K562 (cell line): ENCODE measurements around the gene KIF1A. TPM values are rescaled to one million over a fixed set of nuclear protein-coding genes. Genes with fewer than 3 reads are reported as not detected.

ENCODE experiments used
- ATAC-seq: fragments of 200-7000 bp; cut with Tn5 transposase; 3 replicates; pipeline ENCODE4 v1.9.1; 2020; ENCODE audit warnings: moderate library complexity
- BruUV-seq: library from RNA; stranded (reverse); fragments of 400-500 nt; replicated peaks from 2 replicates; lab custom pipeline; 2021; lab: Mats Ljungman, UMichigan
- CTCF ChIA-PET: fragments of 300-600 bp; formaldehyde crosslinking; extraction: SDS; loops from one replicate; lab custom pipeline; 2021; ENCODE audit warnings: low intra/inter-chr PET ratio; lab: Yijun Ruan, JAX
- POLR2A ChIA-PET: fragments of 300-600, 350-650 bp; sonication (Branson Sonifier 250); formaldehyde crosslinking; extraction: SDS; loops from one replicate; lab custom pipeline; 2021; ENCODE audit warnings: antibody characterized with exemption, inconsistent platforms; lab: Yijun Ruan, JAX
- DNase-seq, 4 experiments: peaks; one replicate each; pipeline versions ENCODE4 v3.0.0 to v3.0.0-alpha.2; 2011 to 2018; ENCODE audit warnings: low spot score in 3 of 4, mixed read lengths in 3 of 4; ENCODE audit errors: extremely low read depth in 1 of 4
- FAIRE-seq: peaks from 2 replicates; lab custom pipeline; 2011; peaks lifted over from hg19 to GRCh38; lab: Jason Lieb, UNC
- H2AFZ ChIP-seq: 2 replicates; pipeline ENCODE4 v1.6.0; 2011; ENCODE audit warnings: low read depth, low read length, control low read depth, inconsistent platforms
- H3K27ac ChIP-seq: fragments of 200-600 bp; 3 replicates; pipeline ENCODE4 v1.8.0; 2011; ENCODE audit warnings: low read depth, mild to moderate bottlenecking, control low read depth, inconsistent platforms, low read length, moderate library complexity, mixed read lengths; ENCODE audit errors: extremely low read depth
- H3K27me3 ChIP-seq, 2 experiments: fragments of 300-600 bp in 1 of 2; 2 replicates in 1 of 2; 3 replicates in 1 of 2; pipeline versions ENCODE4 v1.6.0 to v1.8.0; 2011; ENCODE audit warnings: inconsistent platforms in 2 of 2, low read length in 2 of 2, mild to moderate bottlenecking in 1 of 2, mixed read lengths in 1 of 2, moderate library complexity in 1 of 2; ENCODE audit not compliant: control insufficient read depth in 2 of 2, insufficient read depth in 2 of 2
- H3K36me3 ChIP-seq: fragments of 300-600 bp; 3 replicates; pipeline ENCODE4 v1.8.0; 2011; ENCODE audit warnings: mild to moderate bottlenecking, low read length, inconsistent platforms; ENCODE audit not compliant: control insufficient read depth, insufficient read depth
- H3K4me1 ChIP-seq, 2 experiments: fragments of 200-600 bp in 1 of 2; replicated peaks in 1 of 2; 2 replicates in 1 of 2; 3 replicates in 1 of 2; pipeline versions ENCODE4 v1.5.1 to v1.8.0; 2011; ENCODE audit warnings: inconsistent platforms in 2 of 2, low read length in 2 of 2, mild to moderate bottlenecking in 1 of 2, mixed read lengths in 1 of 2, moderate library complexity in 1 of 2; ENCODE audit not compliant: control insufficient read depth in 2 of 2, insufficient read depth in 2 of 2
- H3K4me2 ChIP-seq: 2 replicates; pipeline ENCODE4 v1.6.1; 2011; ENCODE audit warnings: low read length, control low read depth, inconsistent platforms, mixed read lengths; ENCODE audit not compliant: insufficient read depth
- H3K4me3 ChIP-seq: fragments of 200-600 bp; sonication (generic), shearing (Covaris generic); 2 replicates; pipeline ENCODE4 v1.5.1; 2016; ENCODE audit warnings: control low read depth, inconsistent platforms
- H3K79me2 ChIP-seq: fragments of 200-600 bp; 3 replicates; pipeline ENCODE4 v1.8.0; 2011; ENCODE audit warnings: low read length, inconsistent platforms; ENCODE audit not compliant: control insufficient read depth, insufficient read depth
- H3K9ac ChIP-seq, 2 experiments: 2 replicates each; pipeline versions ENCODE4 v1.6.0 to v1.6.1; 2011; ENCODE audit warnings: low read depth in 2 of 2, low read length in 2 of 2, control low read depth in 1 of 2, inconsistent platforms in 1 of 2, mild to moderate bottlenecking in 1 of 2, mixed read lengths in 1 of 2; ENCODE audit not compliant: insufficient read depth in 1 of 2
- H3K9me1 ChIP-seq: one replicate; pipeline ENCODE4 v1.6.0; 2011; ENCODE audit warnings: inconsistent platforms, mild to moderate bottlenecking, low read length, moderate library complexity; ENCODE audit not compliant: control insufficient read depth, insufficient read depth
- H3K9me3 ChIP-seq: replicated peaks from 2 replicates; pipeline ENCODE4 v1.5.1; 2011; ENCODE audit warnings: low read depth, low read length, inconsistent platforms; ENCODE audit not compliant: control insufficient read depth, insufficient read depth
- H4K20me1 ChIP-seq: replicated peaks from 2 replicates; pipeline ENCODE4 v1.6.1; 2011; ENCODE audit warnings: low read length, inconsistent platforms, mixed read lengths; ENCODE audit not compliant: control insufficient read depth, insufficient read depth
- CC2D1A ChIP-seq: fragments of 450-650 bp; IDR thresholded peaks from 2 replicates; pipeline ENCODE4 v1.6.1; 2017; ENCODE audit warnings: mild to moderate bottlenecking
- FOSL1 ChIP-seq: fragments of 200-800 bp; sonication (Bioruptor generic); conservative IDR thresholded peaks from 2 replicates; pipeline ENCODE4 v1.6.1; 2016; ENCODE audit warnings: missing genetic modification characterization, missing compliant biosample characterization
- NRF1 ChIP-seq, 2 experiments: fragments of 450-650 bp; IDR thresholded peaks in 1 of 2; conservative IDR thresholded peaks in 1 of 2; 2 replicates each; pipeline ENCODE4 v1.6.1; 2014; ENCODE audit warnings: mild to moderate bottlenecking in 2 of 2
- ZNF263 ChIP-seq: sonication (generic); formaldehyde crosslinking; IDR thresholded peaks from 2 replicates; pipeline ENCODE4 v1.8.0; 2022; ENCODE audit warnings: mild to moderate bottlenecking, missing genetic modification reagents, borderline replicate concordance
- WGBS: fragments of 100-300 bp; shearing (Covaris generic); methylation state at CpG from one replicate; pipeline ENCODE4 v1.1.6; 2016; ENCODE audit warnings: low coverage, mixed read lengths; ENCODE audit not compliant: insufficient coverage; ENCODE audit errors: missing lambda C conversion rate; 5-methylcytosine and 5-hydroxymethylcytosine counted together
- in situ Hi-C: fragments of 300-500 bp; cut with MboI; formaldehyde crosslinking; loops from 4 replicates; pipeline ENCODE4 v1.15.0; 2018; ENCODE audit warnings: inconsistent platforms, mixed read lengths
- intact Hi-C: fragments of 100-400 bp; cut with micrococcal nuclease; formaldehyde crosslinking; loops from 2 replicates; pipeline ENCODE4 v1.14.2; 2022
- polyA plus RNA-seq, 8 experiments: library from polyadenylated mRNA; depleted of rRNA in 4 of 8; stranded (reverse) in 5 of 8; unstranded in 3 of 8; fragments of >200 nt; fragmentation: Nextera tagmentation in 2 of 8; fragmentation: Illumina TruSeq in 1 of 8; extraction: Ambion mirVana in 2 of 8; extraction: Trizol in 1 of 8; gene quantifications; 2 replicates each; pipeline versions ENCODE4 v1.2.1 to v1.2.3, GENCODE V29; 2011 to 2014; ENCODE audit warnings: inconsistent platforms in 1 of 8, missing spikeins in 1 of 8
- total RNA-seq, 7 experiments: library from RNA; depleted of rRNA in 6 of 7; stranded (reverse); fragments of >200 nt in 6 of 7; fragmentation: Illumina TruSeq in 2 of 7; extraction: Trizol in 2 of 7; gene quantifications; 2 replicates each; pipeline versions ENCODE4 v1.2.1 to v1.2.3, GENCODE V29; 2011 to 2021; ENCODE audit warnings: low replicate concordance in 1 of 7
- TF ChIP-seq, protein P1 (sequence below): sonication (generic); formaldehyde crosslinking; IDR thresholded peaks from 2 replicates; pipeline ENCODE4 v1.8.0; 2022; ENCODE audit warnings: mild to moderate bottlenecking, missing genetic modification reagents
- TF ChIP-seq, protein P2 (sequence below): fragments of 450-650 bp; IDR thresholded peaks from 2 replicates; pipeline ENCODE4 v1.6.1; 2016
- TF ChIP-seq, protein P3 (sequence below): fragments of 250-450 bp; sonication (Bioruptor Pico); IDR thresholded peaks from 2 replicates; pipeline ENCODE4 v1.4.0; 2020; ENCODE audit warnings: mild to moderate bottlenecking, moderate library complexity, borderline replicate concordance
- TF ChIP-seq, protein P4 (sequence below): fragments of 450-650 bp; formaldehyde crosslinking; IDR thresholded peaks from 2 replicates; pipeline ENCODE4 v1.4.0; 2020; ENCODE audit warnings: mild to moderate bottlenecking, moderate library complexity

KIF1A gene
- total and polyA plus RNA-seq, 9 of the 15 experiments (the other 6 are each of a cell fraction or from before 2014, with no cell fraction given) = 0.07 to 1.4 (median 0.45) TPM; not detected in 2

DNA sequence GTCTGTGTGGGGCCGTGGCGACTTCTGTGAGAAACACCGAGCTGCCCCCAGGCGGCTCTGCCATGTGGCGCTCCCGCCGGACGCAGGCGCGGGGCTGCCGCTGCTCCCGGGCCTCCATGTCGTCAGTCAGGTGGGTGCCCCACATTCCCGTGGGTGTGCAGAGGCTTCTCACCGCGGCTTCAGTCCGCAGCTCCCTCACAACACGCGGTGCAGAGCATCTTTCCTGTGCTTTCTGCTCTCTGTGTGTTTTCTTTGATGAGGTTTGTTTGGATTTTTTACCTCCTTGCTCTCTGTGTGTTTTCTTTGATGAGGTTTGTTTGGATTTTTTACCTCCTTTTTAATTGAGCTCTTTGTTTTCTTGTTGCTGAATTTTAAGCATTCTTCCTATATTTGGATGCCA is 115.4 kb downstream of the KIF1A start:
- ChIA-PET CTCF (no interaction called here), POLR2A (no interaction called here)
- no peaks in the 10 kb centered on the region for H3K9me1 ChIP-seq
- H2AFZ ChIP-seq = no peak overlapping the region
- H3K4me3 ChIP-seq = no peak overlapping the region
- no peaks in the 10 kb centered on the region for H3K9me3 ChIP-seq
- H4K20me1 ChIP-seq = no peaks in the 10 kb centered on the region
- no peak overlapping the region for H3K9ac ChIP-seq
- H3K4me2 ChIP-seq = no peak overlapping the region
- in situ Hi-C loops = no loop called here
- H3K4me1 ChIP-seq = no peaks in the 10 kb centered on the region
- no peak for DNase-seq
- TF ChIP-seq, protein P1, sequence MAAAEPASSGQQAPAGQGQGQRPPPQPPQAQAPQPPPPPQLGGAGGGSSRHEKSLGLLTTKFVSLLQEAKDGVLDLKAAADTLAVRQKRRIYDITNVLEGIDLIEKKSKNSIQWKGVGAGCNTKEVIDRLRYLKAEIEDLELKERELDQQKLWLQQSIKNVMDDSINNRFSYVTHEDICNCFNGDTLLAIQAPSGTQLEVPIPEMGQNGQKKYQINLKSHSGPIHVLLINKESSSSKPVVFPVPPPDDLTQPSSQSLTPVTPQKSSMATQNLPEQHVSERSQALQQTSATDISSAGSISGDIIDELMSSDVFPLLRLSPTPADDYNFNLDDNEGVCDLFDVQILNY = no peak
- TF ChIP-seq, protein P2, sequence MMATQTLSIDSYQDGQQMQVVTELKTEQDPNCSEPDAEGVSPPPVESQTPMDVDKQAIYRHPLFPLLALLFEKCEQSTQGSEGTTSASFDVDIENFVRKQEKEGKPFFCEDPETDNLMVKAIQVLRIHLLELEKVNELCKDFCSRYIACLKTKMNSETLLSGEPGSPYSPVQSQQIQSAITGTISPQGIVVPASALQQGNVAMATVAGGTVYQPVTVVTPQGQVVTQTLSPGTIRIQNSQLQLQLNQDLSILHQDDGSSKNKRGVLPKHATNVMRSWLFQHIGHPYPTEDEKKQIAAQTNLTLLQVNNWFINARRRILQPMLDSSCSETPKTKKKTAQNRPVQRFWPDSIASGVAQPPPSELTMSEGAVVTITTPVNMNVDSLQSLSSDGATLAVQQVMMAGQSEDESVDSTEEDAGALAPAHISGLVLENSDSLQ = no peak
- TF ChIP-seq, protein P3, sequence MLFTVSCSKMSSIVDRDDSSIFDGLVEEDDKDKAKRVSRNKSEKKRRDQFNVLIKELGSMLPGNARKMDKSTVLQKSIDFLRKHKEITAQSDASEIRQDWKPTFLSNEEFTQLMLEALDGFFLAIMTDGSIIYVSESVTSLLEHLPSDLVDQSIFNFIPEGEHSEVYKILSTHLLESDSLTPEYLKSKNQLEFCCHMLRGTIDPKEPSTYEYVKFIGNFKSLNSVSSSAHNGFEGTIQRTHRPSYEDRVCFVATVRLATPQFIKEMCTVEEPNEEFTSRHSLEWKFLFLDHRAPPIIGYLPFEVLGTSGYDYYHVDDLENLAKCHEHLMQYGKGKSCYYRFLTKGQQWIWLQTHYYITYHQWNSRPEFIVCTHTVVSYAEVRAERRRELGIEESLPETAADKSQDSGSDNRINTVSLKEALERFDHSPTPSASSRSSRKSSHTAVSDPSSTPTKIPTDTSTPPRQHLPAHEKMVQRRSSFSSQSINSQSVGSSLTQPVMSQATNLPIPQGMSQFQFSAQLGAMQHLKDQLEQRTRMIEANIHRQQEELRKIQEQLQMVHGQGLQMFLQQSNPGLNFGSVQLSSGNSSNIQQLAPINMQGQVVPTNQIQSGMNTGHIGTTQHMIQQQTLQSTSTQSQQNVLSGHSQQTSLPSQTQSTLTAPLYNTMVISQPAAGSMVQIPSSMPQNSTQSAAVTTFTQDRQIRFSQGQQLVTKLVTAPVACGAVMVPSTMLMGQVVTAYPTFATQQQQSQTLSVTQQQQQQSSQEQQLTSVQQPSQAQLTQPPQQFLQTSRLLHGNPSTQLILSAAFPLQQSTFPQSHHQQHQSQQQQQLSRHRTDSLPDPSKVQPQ = no peak
- peak; percentile 36 to 47; a peak in 3 of 4 replicates for TF ChIP-seq NRF1 (conservative IDR thresholded peaks at IDR 0.05 in 1 of 2, IDR thresholded peaks at IDR 0.05 in 1 of 2)
- no peak for TF ChIP-seq ZNF263 (CRISPR knock-in tag)
- no peak for TF ChIP-seq FOSL1 (tag)
- TF ChIP-seq CC2D1A = no peak
- TF ChIP-seq, protein P4, sequence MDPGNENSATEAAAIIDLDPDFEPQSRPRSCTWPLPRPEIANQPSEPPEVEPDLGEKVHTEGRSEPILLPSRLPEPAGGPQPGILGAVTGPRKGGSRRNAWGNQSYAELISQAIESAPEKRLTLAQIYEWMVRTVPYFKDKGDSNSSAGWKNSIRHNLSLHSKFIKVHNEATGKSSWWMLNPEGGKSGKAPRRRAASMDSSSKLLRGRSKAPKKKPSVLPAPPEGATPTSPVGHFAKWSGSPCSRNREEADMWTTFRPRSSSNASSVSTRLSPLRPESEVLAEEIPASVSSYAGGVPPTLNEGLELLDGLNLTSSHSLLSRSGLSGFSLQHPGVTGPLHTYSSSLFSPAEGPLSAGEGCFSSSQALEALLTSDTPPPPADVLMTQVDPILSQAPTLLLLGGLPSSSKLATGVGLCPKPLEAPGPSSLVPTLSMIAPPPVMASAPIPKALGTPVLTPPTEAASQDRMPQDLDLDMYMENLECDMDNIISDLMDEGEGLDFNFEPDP (CRISPR knock-in tag) = no peak
- TF ChIP-seq, all 486 proteins: peak for 1
- H3K36me3 ChIP-seq = no peaks in the 10 kb centered on the region
- no peak overlapping the region for H3K27ac ChIP-seq
- no TSS peak for BruUV-seq
- FAIRE-seq (no peak), ATAC-seq (no peak)
- no peaks in the 10 kb centered on the region for H3K79me2 ChIP-seq
- intact Hi-C loops = loop anchor here (10.0 kb wide), 1 partner anchor 190 kb away; no protein-coding TSS in a partner anchor
- H3K27me3 ChIP-seq = peaks cover 5 to 54% of the 10 kb centered on the region in 2 experiments; a peak in 4 of 5 replicates
- WGBS = 0% methylated on average over 5 of the region's 19 CpGs
